CD4-positive, alpha-beta T cell treated with Interleukin-15 for 1 hour (primary cell): ENCODE measurements around the gene BCL2L15.
"Not testable (repeated sequence)": the region's sequence is repeated elsewhere in the genome, so short reads cannot be mapped to it uniquely, and the experiment has no call there.

ENCODE experiments used
- DNase-seq: peaks from one replicate; pipeline ENCODE4 v3.0.0-alpha.2; 2020

BCL2L15 gene

GRCh38 chr1:113868387-113869083, 18.8 kb downstream of the BCL2L15 start:
- DNase-seq: no peak

- no peak for DNase-seq
These were observed 25.7 kb downstream of the BCL2L15 start for GRCh38 chr1:113861641-113862040.

GRCh38 chr1:113860891-113861290, 26.5 kb downstream of the BCL2L15 start:
- DNase-seq: no peak

GRCh38 chr1:113859478-113860175, 27.8 kb downstream of the BCL2L15 start:
- DNase-seq: no peak

- no peak for DNase-seq
These were observed 28.4 kb downstream of the BCL2L15 start for GRCh38 chr1:113858982-113859381.

- DNase-seq: no peak
These were observed 29.0 kb downstream of the BCL2L15 start for GRCh38 chr1:113858418-113858817.

- no peak for DNase-seq
These were observed 29.6 kb downstream of the BCL2L15 start for GRCh38 chr1:113857776-113858175.

- DNase-seq: no peak
These were observed 31.0 kb downstream of the BCL2L15 start for GRCh38 chr1:113856401-113856790.

- DNase-seq: no peak
These were observed 31.6 kb downstream of the BCL2L15 start for GRCh38 chr1:113855630-113856400.

- DNase-seq: no peak
These were observed 33.1 kb downstream of the BCL2L15 start for GRCh38 chr1:113854234-113854633.

GRCh38 chr1:113852694-113853093, 34.7 kb downstream of the BCL2L15 start:
- DNase-seq: not testable (repeated sequence)

- no peak for DNase-seq
These were observed 37.1 kb downstream of the BCL2L15 start for GRCh38 chr1:113850127-113850796.

GRCh38 chr1:113849072-113849471, 38.3 kb downstream of the BCL2L15 start:
- DNase-seq: no peak

- no peak for DNase-seq
These were observed 40.9 kb downstream of the BCL2L15 start for GRCh38 chr1:113846391-113847035.

GRCh38 chr1:113836534-113836933, 50.8 kb downstream of the BCL2L15 start:
- no peak for DNase-seq

- DNase-seq: no peak
These were observed 51.6 kb downstream of the BCL2L15 start for GRCh38 chr1:113835686-113836290.

GRCh38 chr1:113834716-113835115, 52.7 kb downstream of the BCL2L15 start:
- DNase-seq: no peak
